K562 (cell line): ENCODE measurements around the gene FGF12. TPM values are rescaled to one million over a fixed set of nuclear protein-coding genes. Genes with fewer than 3 reads are reported as not detected.

Source experiments
- ATAC-seq: fragments of 200-7000 bp; cut with Tn5 transposase; 3 replicates; pipeline ENCODE4 v1.9.1; 2020; ENCODE audit warnings: moderate library complexity
- BruUV-seq: library from RNA; stranded (reverse); fragments of 400-500 nt; replicated peaks from 2 replicates; lab custom pipeline; 2021; lab: Mats Ljungman, UMichigan
- CTCF ChIA-PET: fragments of 300-600 bp; formaldehyde crosslinking; extraction: SDS; loops from one replicate; lab custom pipeline; 2021; ENCODE audit warnings: low intra/inter-chr PET ratio; lab: Yijun Ruan, JAX
- POLR2A ChIA-PET: fragments of 300-600, 350-650 bp; sonication (Branson Sonifier 250); formaldehyde crosslinking; extraction: SDS; loops from one replicate; lab custom pipeline; 2021; ENCODE audit warnings: antibody characterized with exemption, inconsistent platforms; lab: Yijun Ruan, JAX
- DNase-seq, 4 experiments: peaks; one replicate each; pipeline versions ENCODE4 v3.0.0 to v3.0.0-alpha.2; 2011 to 2018; ENCODE audit warnings: low spot score in 3 of 4, mixed read lengths in 3 of 4; ENCODE audit errors: extremely low read depth in 1 of 4
- FAIRE-seq: peaks from 2 replicates; lab custom pipeline; 2011; peaks lifted over from hg19 to GRCh38; lab: Jason Lieb, UNC
- H2AFZ ChIP-seq: 2 replicates; pipeline ENCODE4 v1.6.0; 2011; ENCODE audit warnings: low read depth, low read length, control low read depth, inconsistent platforms
- H3K27ac ChIP-seq: fragments of 200-600 bp; 3 replicates; pipeline ENCODE4 v1.8.0; 2011; ENCODE audit warnings: low read depth, mild to moderate bottlenecking, control low read depth, inconsistent platforms, low read length, moderate library complexity, mixed read lengths; ENCODE audit errors: extremely low read depth
- H3K27me3 ChIP-seq, 2 experiments: fragments of 300-600 bp in 1 of 2; 2 replicates in 1 of 2; 3 replicates in 1 of 2; pipeline versions ENCODE4 v1.6.0 to v1.8.0; 2011; ENCODE audit warnings: inconsistent platforms in 2 of 2, low read length in 2 of 2, mild to moderate bottlenecking in 1 of 2, mixed read lengths in 1 of 2, moderate library complexity in 1 of 2; ENCODE audit not compliant: control insufficient read depth in 2 of 2, insufficient read depth in 2 of 2
- H3K36me3 ChIP-seq: fragments of 300-600 bp; 3 replicates; pipeline ENCODE4 v1.8.0; 2011; ENCODE audit warnings: mild to moderate bottlenecking, low read length, inconsistent platforms; ENCODE audit not compliant: control insufficient read depth, insufficient read depth
- H3K4me1 ChIP-seq, 2 experiments: fragments of 200-600 bp in 1 of 2; replicated peaks in 1 of 2; 2 replicates in 1 of 2; 3 replicates in 1 of 2; pipeline versions ENCODE4 v1.5.1 to v1.8.0; 2011; ENCODE audit warnings: inconsistent platforms in 2 of 2, low read length in 2 of 2, mild to moderate bottlenecking in 1 of 2, mixed read lengths in 1 of 2, moderate library complexity in 1 of 2; ENCODE audit not compliant: control insufficient read depth in 2 of 2, insufficient read depth in 2 of 2
- H3K4me2 ChIP-seq: 2 replicates; pipeline ENCODE4 v1.6.1; 2011; ENCODE audit warnings: low read length, control low read depth, inconsistent platforms, mixed read lengths; ENCODE audit not compliant: insufficient read depth
- H3K4me3 ChIP-seq: fragments of 200-600 bp; sonication (generic), shearing (Covaris generic); 2 replicates; pipeline ENCODE4 v1.5.1; 2016; ENCODE audit warnings: control low read depth, inconsistent platforms
- H3K79me2 ChIP-seq: fragments of 200-600 bp; 3 replicates; pipeline ENCODE4 v1.8.0; 2011; ENCODE audit warnings: low read length, inconsistent platforms; ENCODE audit not compliant: control insufficient read depth, insufficient read depth
- H3K9ac ChIP-seq, 2 experiments: 2 replicates each; pipeline versions ENCODE4 v1.6.0 to v1.6.1; 2011; ENCODE audit warnings: low read depth in 2 of 2, low read length in 2 of 2, control low read depth in 1 of 2, inconsistent platforms in 1 of 2, mild to moderate bottlenecking in 1 of 2, mixed read lengths in 1 of 2; ENCODE audit not compliant: insufficient read depth in 1 of 2
- H3K9me1 ChIP-seq: one replicate; pipeline ENCODE4 v1.6.0; 2011; ENCODE audit warnings: inconsistent platforms, mild to moderate bottlenecking, low read length, moderate library complexity; ENCODE audit not compliant: control insufficient read depth, insufficient read depth
- H3K9me3 ChIP-seq: replicated peaks from 2 replicates; pipeline ENCODE4 v1.5.1; 2011; ENCODE audit warnings: low read depth, low read length, inconsistent platforms; ENCODE audit not compliant: control insufficient read depth, insufficient read depth
- H4K20me1 ChIP-seq: replicated peaks from 2 replicates; pipeline ENCODE4 v1.6.1; 2011; ENCODE audit warnings: low read length, inconsistent platforms, mixed read lengths; ENCODE audit not compliant: control insufficient read depth, insufficient read depth
- DDX20 ChIP-seq: fragments of 450-650 bp; IDR thresholded peaks from 2 replicates; pipeline ENCODE4 v1.6.1; 2016; ENCODE audit warnings: missing genetic modification characterization, low read depth, mild to moderate bottlenecking, missing compliant biosample characterization, moderate library complexity
- GATAD2A ChIP-seq: fragments of 450-650 bp; IDR thresholded peaks from 2 replicates; pipeline ENCODE4 v1.6.1; 2017
- HMG20A ChIP-seq: fragments of 450-650 bp; formaldehyde crosslinking; conservative IDR thresholded peaks from 2 replicates; pipeline ENCODE4 v1.4.0; 2020; ENCODE audit warnings: mild to moderate bottlenecking, mixed read lengths
- JUNB ChIP-seq: fragments of 450-650 bp; formaldehyde crosslinking; conservative IDR thresholded peaks from 2 replicates; pipeline ENCODE4 v1.4.0; 2020; ENCODE audit warnings: mild to moderate bottlenecking
- RBM15 ChIP-seq: fragments of 200-400 bp; formaldehyde crosslinking; IDR thresholded peaks from 2 replicates; pipeline ENCODE4 v1.6.1; 2018; ENCODE audit warnings: mild to moderate bottlenecking, low read length, moderate library complexity; ENCODE audit not compliant: insufficient read depth
- TCF7 ChIP-seq: sonication (generic); IDR thresholded peaks from 2 replicates; pipeline ENCODE4 v1.6.1; 2016; ENCODE audit warnings: antibody characterized with exemption, borderline replicate concordance
- ZFX ChIP-seq: sonication (generic); formaldehyde crosslinking; IDR thresholded peaks from 2 replicates; pipeline ENCODE4 v1.8.0; 2022; ENCODE audit warnings: mild to moderate bottlenecking, missing genetic modification reagents, moderate library complexity
- ZNF165 ChIP-seq: fragments of 250-450 bp; sonication (Bioruptor Pico); IDR thresholded peaks from 2 replicates; pipeline ENCODE4 v1.4.0; 2020; ENCODE audit warnings: borderline replicate concordance
- WGBS: fragments of 100-300 bp; shearing (Covaris generic); methylation state at CpG from one replicate; pipeline ENCODE4 v1.1.6; 2016; ENCODE audit warnings: low coverage, mixed read lengths; ENCODE audit not compliant: insufficient coverage; ENCODE audit errors: missing lambda C conversion rate; 5-methylcytosine and 5-hydroxymethylcytosine counted together
- in situ Hi-C: fragments of 300-500 bp; cut with MboI; formaldehyde crosslinking; loops from 4 replicates; pipeline ENCODE4 v1.15.0; 2018; ENCODE audit warnings: inconsistent platforms, mixed read lengths
- intact Hi-C: fragments of 100-400 bp; cut with micrococcal nuclease; formaldehyde crosslinking; loops from 2 replicates; pipeline ENCODE4 v1.14.2; 2022
- polyA plus RNA-seq, 8 experiments: library from polyadenylated mRNA; depleted of rRNA in 4 of 8; stranded (reverse) in 5 of 8; unstranded in 3 of 8; fragments of >200 nt; fragmentation: Nextera tagmentation in 2 of 8; fragmentation: Illumina TruSeq in 1 of 8; extraction: Ambion mirVana in 2 of 8; extraction: Trizol in 1 of 8; gene quantifications; 2 replicates each; pipeline versions ENCODE4 v1.2.1 to v1.2.3, GENCODE V29; 2011 to 2014; ENCODE audit warnings: inconsistent platforms in 1 of 8, missing spikeins in 1 of 8
- total RNA-seq, 7 experiments: library from RNA; depleted of rRNA in 6 of 7; stranded (reverse); fragments of >200 nt in 6 of 7; fragmentation: Illumina TruSeq in 2 of 7; extraction: Trizol in 2 of 7; gene quantifications; 2 replicates each; pipeline versions ENCODE4 v1.2.1 to v1.2.3, GENCODE V29; 2011 to 2021; ENCODE audit warnings: low replicate concordance in 1 of 7
- TF ChIP-seq, protein P1 (sequence below): fragments of 250-450 bp; sonication (Bioruptor Pico); IDR thresholded peaks from 2 replicates; pipeline ENCODE4 v1.8.0; 2021; ENCODE audit warnings: moderate library complexity, mild to moderate bottlenecking, inconsistent platforms
- TF ChIP-seq, protein P2 (sequence below), 2 experiments: fragments of 150-350 bp in 1 of 2; IDR thresholded peaks; 2 replicates each; pipeline ENCODE4 v1.6.1; 2012 to 2016; ENCODE audit warnings: low read depth in 2 of 2, low read length in 2 of 2, mild to moderate bottlenecking in 1 of 2, moderate library complexity in 1 of 2

FGF12 gene
- total and polyA plus RNA-seq, 9 of the 15 experiments (the other 6 are each of a cell fraction or from before 2014, with no cell fraction given): not detected

DNA sequence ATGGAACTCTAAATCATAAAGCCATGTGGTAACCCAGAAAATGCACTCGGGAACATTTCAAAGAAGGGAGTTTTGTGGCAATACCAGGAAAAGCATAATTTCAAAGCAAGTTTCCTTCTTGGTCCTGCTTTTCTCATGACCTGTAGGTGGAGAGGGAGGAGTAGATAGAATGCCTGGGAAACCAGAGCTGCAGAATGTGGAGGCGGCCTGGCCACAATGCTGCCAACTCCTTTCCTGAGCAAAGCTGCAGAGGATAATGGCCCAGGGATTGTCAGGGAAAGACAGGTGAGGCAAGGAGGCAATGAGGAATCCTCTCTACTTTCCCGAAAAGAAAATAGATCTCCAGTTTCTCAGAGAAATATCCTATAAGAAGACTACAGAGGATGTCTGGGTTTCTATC lies 330.3 kb downstream of the FGF12 start:
- Histone ChIP-seq H2AFZ (no peak overlapping the region), H3K27me3 (no peaks in the 10 kb centered on the region), H3K4me3 (no peak overlapping the region), H3K79me2 (no peaks in the 10 kb centered on the region), H3K4me2 (no peak overlapping the region), H4K20me1 (no peaks in the 10 kb centered on the region), H3K9me3 (no peaks in the 10 kb centered on the region), H3K9ac (no peak overlapping the region), H3K36me3 (no peaks in the 10 kb centered on the region), H3K4me1 (no peaks in the 10 kb centered on the region), H3K9me1 (no peaks in the 10 kb centered on the region), H3K27ac (no peak overlapping the region)
- CTCF ChIA-PET: no interaction called here
- POLR2A ChIA-PET: interaction anchor here (0.6 kb wide), 1 partner anchor 21 kb away, joined by 4 read pairs; no protein-coding TSS in a partner anchor
- in situ Hi-C loops: no loop called here
- intact Hi-C loops: no loop called here
- FAIRE-seq (no peak), ATAC-seq (no peak), DNase-seq (no peak)
- 0% methylated on average over 3 of the region's 3 CpGs for WGBS
- no TSS peak for BruUV-seq
- no peak for TF ChIP-seq DDX20 (tag)
- TF ChIP-seq ZFX (CRISPR knock-in tag): no peak
- no peak for TF ChIP-seq JUNB (CRISPR knock-in tag)
- TF ChIP-seq, protein P1, sequence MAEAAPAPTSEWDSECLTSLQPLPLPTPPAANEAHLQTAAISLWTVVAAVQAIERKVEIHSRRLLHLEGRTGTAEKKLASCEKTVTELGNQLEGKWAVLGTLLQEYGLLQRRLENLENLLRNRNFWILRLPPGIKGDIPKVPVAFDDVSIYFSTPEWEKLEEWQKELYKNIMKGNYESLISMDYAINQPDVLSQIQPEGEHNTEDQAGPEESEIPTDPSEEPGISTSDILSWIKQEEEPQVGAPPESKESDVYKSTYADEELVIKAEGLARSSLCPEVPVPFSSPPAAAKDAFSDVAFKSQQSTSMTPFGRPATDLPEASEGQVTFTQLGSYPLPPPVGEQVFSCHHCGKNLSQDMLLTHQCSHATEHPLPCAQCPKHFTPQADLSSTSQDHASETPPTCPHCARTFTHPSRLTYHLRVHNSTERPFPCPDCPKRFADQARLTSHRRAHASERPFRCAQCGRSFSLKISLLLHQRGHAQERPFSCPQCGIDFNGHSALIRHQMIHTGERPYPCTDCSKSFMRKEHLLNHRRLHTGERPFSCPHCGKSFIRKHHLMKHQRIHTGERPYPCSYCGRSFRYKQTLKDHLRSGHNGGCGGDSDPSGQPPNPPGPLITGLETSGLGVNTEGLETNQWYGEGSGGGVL: no peak
- TF ChIP-seq RBM15: no peak
- TF ChIP-seq ZNF165: no peak
- TF ChIP-seq, protein P2, sequence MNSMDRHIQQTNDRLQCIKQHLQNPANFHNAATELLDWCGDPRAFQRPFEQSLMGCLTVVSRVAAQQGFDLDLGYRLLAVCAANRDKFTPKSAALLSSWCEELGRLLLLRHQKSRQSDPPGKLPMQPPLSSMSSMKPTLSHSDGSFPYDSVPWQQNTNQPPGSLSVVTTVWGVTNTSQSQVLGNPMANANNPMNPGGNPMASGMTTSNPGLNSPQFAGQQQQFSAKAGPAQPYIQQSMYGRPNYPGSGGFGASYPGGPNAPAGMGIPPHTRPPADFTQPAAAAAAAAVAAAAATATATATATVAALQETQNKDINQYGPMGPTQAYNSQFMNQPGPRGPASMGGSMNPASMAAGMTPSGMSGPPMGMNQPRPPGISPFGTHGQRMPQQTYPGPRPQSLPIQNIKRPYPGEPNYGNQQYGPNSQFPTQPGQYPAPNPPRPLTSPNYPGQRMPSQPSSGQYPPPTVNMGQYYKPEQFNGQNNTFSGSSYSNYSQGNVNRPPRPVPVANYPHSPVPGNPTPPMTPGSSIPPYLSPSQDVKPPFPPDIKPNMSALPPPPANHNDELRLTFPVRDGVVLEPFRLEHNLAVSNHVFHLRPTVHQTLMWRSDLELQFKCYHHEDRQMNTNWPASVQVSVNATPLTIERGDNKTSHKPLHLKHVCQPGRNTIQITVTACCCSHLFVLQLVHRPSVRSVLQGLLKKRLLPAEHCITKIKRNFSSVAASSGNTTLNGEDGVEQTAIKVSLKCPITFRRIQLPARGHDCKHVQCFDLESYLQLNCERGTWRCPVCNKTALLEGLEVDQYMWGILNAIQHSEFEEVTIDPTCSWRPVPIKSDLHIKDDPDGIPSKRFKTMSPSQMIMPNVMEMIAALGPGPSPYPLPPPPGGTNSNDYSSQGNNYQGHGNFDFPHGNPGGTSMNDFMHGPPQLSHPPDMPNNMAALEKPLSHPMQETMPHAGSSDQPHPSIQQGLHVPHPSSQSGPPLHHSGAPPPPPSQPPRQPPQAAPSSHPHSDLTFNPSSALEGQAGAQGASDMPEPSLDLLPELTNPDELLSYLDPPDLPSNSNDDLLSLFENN (IDR thresholded peaks at IDR 0.05; ENCODE audit: low read depth in 2 of 2, low read length in 2 of 2): no peak
- TF ChIP-seq HMG20A (CRISPR knock-in tag): no peak
- TF ChIP-seq GATAD2A: no peak
- no peak for TF ChIP-seq TCF7
